ENCODE data around the gene S100A9. TPM values are rescaled to one million over a fixed set of nuclear protein-coding genes. Genes with fewer than 3 reads are reported as not detected.

The S100A9 gene
- polyA plus RNA-seq, 3 donors, result 20,498 to 43,602 (median 40,800) TPM

DNA sequence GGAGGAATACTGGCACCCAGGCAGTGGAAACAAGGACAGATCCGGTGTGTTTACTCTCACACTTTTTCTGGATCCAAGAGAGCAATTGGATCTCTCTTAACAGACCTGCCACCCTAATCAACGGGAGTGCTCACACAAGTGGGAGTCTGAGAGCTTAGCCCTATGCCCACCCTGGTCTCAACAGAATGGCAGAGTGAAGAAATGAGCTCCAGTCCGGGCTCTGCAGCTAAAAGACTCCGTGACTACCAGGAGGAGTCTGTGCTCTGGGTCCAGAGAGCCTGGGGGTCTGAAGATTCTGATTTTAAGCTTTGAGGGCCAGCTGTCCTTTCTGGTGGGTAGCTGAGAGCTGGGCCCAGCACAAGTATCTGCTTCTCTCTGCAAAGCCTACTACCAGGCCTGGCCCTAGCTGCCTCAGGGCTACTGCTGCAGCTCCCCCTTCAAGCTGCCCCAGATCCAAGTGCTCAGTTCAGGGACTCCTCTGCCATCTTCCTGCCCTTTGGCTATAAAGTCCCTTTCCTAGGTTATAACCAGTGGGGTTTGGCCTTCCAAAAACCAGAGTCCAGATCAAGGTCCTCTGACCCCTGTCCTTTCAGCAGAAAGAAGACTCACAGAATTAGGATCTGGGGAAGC, 3.9 kb downstream of the S100A9 start:
- WGBS (ENCODE audit: insufficient coverage), result 40% methylated on average over 1 of the region's 4 CpGs
- H3K9me3 Mint-ChIP-seq, result peaks cover 0 to 6% (median 0%) of the 10 kb centered on the region in 7 donors
- H3K27ac Mint-ChIP-seq, result peak overlapping the region; percentile 92 to 99 (median 97)
- H3K9me3 ChIP-seq (replicated peaks in 1 of 2; ENCODE audit: control insufficient read depth in 1 of 2, insufficient read depth in 1 of 2, low read length in 2 of 2), result no peaks in the 10 kb centered on the region
- H3K4me3 Mint-ChIP-seq, result peak overlapping the region in 1 of 2 donors; percentile 97
- peak overlapping the region; percentile 33 for H3K9ac ChIP-seq (ENCODE audit: insufficient read depth, low read length, poor library complexity, severe bottlenecking)
- H3K27me3 Mint-ChIP-seq (ENCODE audit: low read depth in 3 of 3), result peaks cover 0 to 3% (median 1%) of the 10 kb centered on the region in 3 donors
- no peak for DNase-seq
- no peaks in the 10 kb centered on the region for H3K27me3 ChIP-seq (ENCODE audit: control insufficient read depth in 2 of 2, insufficient read depth in 2 of 2, low read length in 2 of 2)
- TF ChIP-seq CTCF (IDR thresholded peaks at IDR 0.05), result no peak
- peaks cover 43% of the 10 kb centered on the region for H4K20me1 ChIP-seq (ENCODE audit: insufficient read depth, low read length)
- H3K27ac ChIP-seq (ENCODE audit: low read depth in 1 of 2, low read length in 2 of 2), result peak overlapping the region; percentile 82 to 85
- H3K36me3 Mint-ChIP-seq, result peaks cover 27 to 46% of the 10 kb centered on the region in 2 donors
- peak overlapping the region in 1 of 3 experiments; percentile 97 for H3K4me3 ChIP-seq (replicated peaks in 1 of 3; ENCODE audit: low read depth in 2 of 3, low read length in 3 of 3)
- H3K4me2 ChIP-seq (replicated peaks; ENCODE audit: extremely low read depth, low read length, poor library complexity, severe bottlenecking), result peak overlapping the region; percentile 96
- peaks cover 67% of the 10 kb centered on the region for H3K79me2 ChIP-seq (ENCODE audit: insufficient read depth, low read length)
- peaks cover 22 to 32% of the 10 kb centered on the region in 2 donors for H3K36me3 ChIP-seq (replicated peaks in 1 of 2; ENCODE audit: control insufficient read depth in 1 of 2, insufficient read depth in 2 of 2, low read length in 2 of 2)
- peaks cover 77 to 98% of the 10 kb centered on the region in 2 donors for H3K4me1 ChIP-seq (ENCODE audit: control insufficient read depth in 1 of 2, insufficient read depth in 2 of 2, low read length in 2 of 2)
- H3K4me1 Mint-ChIP-seq, result peaks cover 94% of the 10 kb centered on the region
- intact Hi-C loops (cut with micrococcal nuclease), result loop anchor here in 1 of 2 donors (10.0 kb wide), 1 partner anchor 213 kb away; no protein-coding TSS in a partner anchor
- no peak overlapping the region for H2AFZ ChIP-seq (ENCODE audit: insufficient read depth, low read depth, low read length, poor library complexity, severe bottlenecking)

DNA sequence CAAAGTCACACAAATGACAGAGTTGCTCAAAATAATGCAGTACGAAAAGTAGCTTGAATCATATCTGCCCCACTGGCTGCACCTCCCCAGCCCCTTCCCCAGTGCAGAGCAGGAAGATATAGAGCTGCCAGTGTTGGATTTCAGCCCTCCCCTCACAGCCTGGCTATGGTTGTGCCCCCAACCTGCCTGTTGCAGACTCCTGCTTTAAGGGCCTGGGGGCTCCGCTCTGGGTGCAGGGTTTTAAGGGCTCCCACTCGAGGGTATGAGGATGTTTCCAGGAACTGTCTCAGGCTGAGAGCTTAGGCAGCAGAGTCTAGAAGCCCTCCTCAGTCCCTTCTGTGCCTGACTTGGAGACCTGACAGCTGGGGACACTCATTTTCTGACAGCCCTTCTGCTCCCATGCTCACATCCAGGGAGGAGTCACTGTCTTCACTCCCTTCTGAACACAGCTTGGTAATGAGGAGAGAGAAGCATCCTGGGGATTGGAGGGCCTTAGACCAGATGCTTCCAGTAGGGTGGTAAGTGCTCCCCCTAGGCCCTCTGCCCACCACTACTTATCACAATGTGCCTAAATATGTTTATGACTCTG, 4.6 kb downstream of the S100A9 start:
- peaks cover 0 to 3% (median 1%) of the 10 kb centered on the region in 3 donors for H3K27me3 Mint-ChIP-seq (ENCODE audit: low read depth in 3 of 3)
- 50% methylated on average over 1 of the region's 3 CpGs for WGBS (ENCODE audit: insufficient coverage)
- H3K4me3 ChIP-seq (replicated peaks in 1 of 3; ENCODE audit: low read depth in 2 of 3, low read length in 3 of 3), result peak overlapping the region in 1 of 3 experiments; percentile 97
- H3K4me1 Mint-ChIP-seq, result peaks cover 94% of the 10 kb centered on the region
- intact Hi-C loops (cut with micrococcal nuclease), result loop anchor here in 1 of 2 donors (10.0 kb wide), 1 partner anchor 213 kb away; no protein-coding TSS in a partner anchor
- H3K79me2 ChIP-seq (ENCODE audit: insufficient read depth, low read length), result peaks cover 62% of the 10 kb centered on the region
- no peak overlapping the region for H3K9ac ChIP-seq (ENCODE audit: insufficient read depth, low read length, poor library complexity, severe bottlenecking)
- no peaks in the 10 kb centered on the region for H3K9me3 ChIP-seq (replicated peaks in 1 of 2; ENCODE audit: control insufficient read depth in 1 of 2, insufficient read depth in 1 of 2, low read length in 2 of 2)
- H3K27me3 ChIP-seq (ENCODE audit: control insufficient read depth in 2 of 2, insufficient read depth in 2 of 2, low read length in 2 of 2), result no peaks in the 10 kb centered on the region
- peaks cover 27 to 46% of the 10 kb centered on the region in 2 donors for H3K36me3 Mint-ChIP-seq
- DNase-seq, result no peak
- no peak overlapping the region for H3K4me3 Mint-ChIP-seq
- H2AFZ ChIP-seq (ENCODE audit: insufficient read depth, low read depth, low read length, poor library complexity, severe bottlenecking), result no peak overlapping the region
- peaks cover 22 to 32% of the 10 kb centered on the region in 2 donors for H3K36me3 ChIP-seq (replicated peaks in 1 of 2; ENCODE audit: control insufficient read depth in 1 of 2, insufficient read depth in 2 of 2, low read length in 2 of 2)
- no peak for TF ChIP-seq CTCF (IDR thresholded peaks at IDR 0.05)
- H4K20me1 ChIP-seq (ENCODE audit: insufficient read depth, low read length), result peaks cover 43% of the 10 kb centered on the region
- H3K27ac Mint-ChIP-seq, result peak overlapping the region; percentile 92 to 99 (median 97)
- peaks cover 77 to 98% of the 10 kb centered on the region in 2 donors for H3K4me1 ChIP-seq (ENCODE audit: control insufficient read depth in 1 of 2, insufficient read depth in 2 of 2, low read length in 2 of 2)
- H3K27ac ChIP-seq (ENCODE audit: low read depth in 1 of 2, low read length in 2 of 2), result peak overlapping the region; percentile 82 to 85
- peak overlapping the region; percentile 96 for H3K4me2 ChIP-seq (replicated peaks; ENCODE audit: extremely low read depth, low read length, poor library complexity, severe bottlenecking)
- peaks cover 0 to 6% (median 0%) of the 10 kb centered on the region in 7 donors for H3K9me3 Mint-ChIP-seq
